GM12878 (cell line): ENCODE measurements around the gene DNAJB14. TPM values are rescaled to one million over a fixed set of nuclear protein-coding genes. Genes with fewer than 3 reads are reported as not detected.

Experiments used
- ATAC-seq: fragments of 200-7000 bp; cut with Tn5 transposase; 3 replicates; pipeline ENCODE4 v1.9.1; 2020; ENCODE audit warnings: mild to moderate bottlenecking, moderate library complexity
- BruUV-seq: library from RNA; stranded (reverse); fragments of 400-500 nt; replicated peaks from 2 replicates; lab custom pipeline; 2021; lab: Mats Ljungman, UMichigan
- CTCF ChIA-PET: fragments of 300-600 bp; sonication (Branson Sonifier 250); formaldehyde crosslinking; extraction: SDS; loops from one replicate; lab custom pipeline; 2021; ENCODE audit warnings: inconsistent platforms; lab: Yijun Ruan, JAX
- POLR2A ChIA-PET: fragments of 350-600 bp; formaldehyde crosslinking; extraction: SDS; loops from one replicate; lab custom pipeline; 2021; ENCODE audit warnings: inconsistent platforms; lab: Charles Lee
- RAD21 ChIA-PET: fragments of 300-600 bp; sonication (Branson Sonifier 250); formaldehyde crosslinking; loops from one replicate; lab custom pipeline; 2023; ENCODE audit warnings: antibody characterized with exemption; ENCODE audit not compliant: unreplicated experiment; lab: Charles Lee
- SMC1A ChIA-PET: fragments of 300-600 bp; sonication (Branson Sonifier 250); formaldehyde crosslinking; loops from one replicate; lab custom pipeline; 2023; ENCODE audit not compliant: unreplicated experiment, uncharacterized antibody; lab: Charles Lee
- DNase-seq: peaks from one replicate; pipeline ENCODE4 v3.0.0-alpha.2; 2011; ENCODE audit warnings: low read depth, low spot score
- FAIRE-seq: peaks from 3 replicates; lab custom pipeline; 2011; peaks lifted over from hg19 to GRCh38; lab: Jason Lieb, UNC
- H2AFZ ChIP-seq: 2 replicates; pipeline ENCODE4 v1.6.0; 2011; ENCODE audit warnings: low read depth, low read length, control low read depth; ENCODE audit not compliant: control insufficient read depth
- H3K27ac ChIP-seq: 2 replicates; pipeline ENCODE4 v1.5.1; 2011; ENCODE audit warnings: control low read depth; ENCODE audit not compliant: control insufficient read depth, insufficient read depth
- H3K27me3 ChIP-seq, 2 experiments: replicated peaks in 1 of 2; 2 replicates each; pipeline versions ENCODE4 v1.6.0 to v1.6.1; 2011; ENCODE audit warnings: low read length in 1 of 2; ENCODE audit not compliant: control insufficient read depth in 2 of 2, insufficient read depth in 2 of 2
- H3K36me3 ChIP-seq, 2 experiments: 2 replicates each; pipeline ENCODE4 v1.5.1; 2011; ENCODE audit warnings: low read length in 1 of 2; ENCODE audit not compliant: control insufficient read depth in 2 of 2, insufficient read depth in 2 of 2
- H3K4me1 ChIP-seq: 2 replicates; pipeline ENCODE4 v1.6.1; 2011; ENCODE audit warnings: mild to moderate bottlenecking, low read length, moderate library complexity, mixed read lengths; ENCODE audit not compliant: control insufficient read depth, insufficient read depth
- H3K4me2 ChIP-seq: 2 replicates; pipeline ENCODE4 v1.6.0; 2011; ENCODE audit warnings: control low read depth; ENCODE audit not compliant: control insufficient read depth, insufficient read depth
- H3K4me3 ChIP-seq: fragments of 200-600 bp; sonication (generic); 2 replicates; pipeline ENCODE4 v1.5.1; 2016
- H3K79me2 ChIP-seq: 2 replicates; pipeline ENCODE4 v1.6.0; 2011; ENCODE audit warnings: low read length; ENCODE audit not compliant: control insufficient read depth, insufficient read depth
- H3K9ac ChIP-seq: 2 replicates; pipeline ENCODE4 v1.8.0; 2011; ENCODE audit warnings: low read length, control low read depth, mixed read lengths; ENCODE audit not compliant: control insufficient read depth, insufficient read depth
- H3K9me3 ChIP-seq: replicated peaks from 3 replicates; pipeline ENCODE4 v1.5.1; 2011; ENCODE audit warnings: mild to moderate bottlenecking, low read length; ENCODE audit not compliant: control insufficient read depth, insufficient read depth
- H4K20me1 ChIP-seq: 2 replicates; pipeline ENCODE4 v1.6.0; 2011; ENCODE audit not compliant: control insufficient read depth, insufficient read depth
- CBX3 ChIP-seq: fragments of 200-600 bp; sonication (generic); IDR thresholded peaks from 2 replicates; pipeline ENCODE4 v1.6.1; 2016; ENCODE audit warnings: low read depth, borderline replicate concordance
- CHD1 ChIP-seq: IDR thresholded peaks from 2 replicates; pipeline ENCODE4 v1.6.1; 2012; ENCODE audit warnings: low read depth, low read length, improper control_type of control experiment
- FOS ChIP-seq: IDR thresholded peaks from 3 replicates; pipeline ENCODE4 v1.6.1; 2011; ENCODE audit warnings: borderline replicate concordance; ENCODE audit not compliant: insufficient read length; ENCODE audit errors: extremely low read depth
- GATAD2B ChIP-seq: fragments of 450-650 bp; conservative IDR thresholded peaks from 2 replicates; pipeline ENCODE4 v1.6.1; 2017; ENCODE audit warnings: low read depth, mild to moderate bottlenecking, moderate library complexity
- IKZF2 ChIP-seq, 2 experiments: fragments of 450-650 bp; IDR thresholded peaks; 2 replicates each; pipeline ENCODE4 v1.6.1; 2017; ENCODE audit warnings: mild to moderate bottlenecking in 2 of 2, moderate library complexity in 2 of 2
- JUNB ChIP-seq: IDR thresholded peaks from 2 replicates; pipeline ENCODE4 v1.6.1; 2016; ENCODE audit warnings: antibody characterized with exemption, mild to moderate bottlenecking
- JUND ChIP-seq: IDR thresholded peaks from 2 replicates; pipeline ENCODE4 v1.6.1; 2012; ENCODE audit warnings: low read depth, mild to moderate bottlenecking, low read length, improper control_type of control experiment, moderate library complexity
- KAT2A ChIP-seq: conservative IDR thresholded peaks from 2 replicates; pipeline ENCODE4 v1.6.1; 2011; ENCODE audit warnings: low read depth, low read length; ENCODE audit not compliant: control insufficient read depth
- KLF5 ChIP-seq: fragments of 450-650 bp; IDR thresholded peaks from 2 replicates; pipeline ENCODE4 v1.6.1; 2014; ENCODE audit warnings: mild to moderate bottlenecking; ENCODE audit not compliant: partially characterized antibody
- MEF2A ChIP-seq: IDR thresholded peaks from 2 replicates; pipeline ENCODE4 v1.6.1; 2011; ENCODE audit warnings: low read depth, mild to moderate bottlenecking, low read length, moderate library complexity; ENCODE audit not compliant: insufficient read depth
- MTA2 ChIP-seq: fragments of 450-650 bp; IDR thresholded peaks from 2 replicates; pipeline ENCODE4 v1.6.1; 2016; ENCODE audit warnings: low read depth, mild to moderate bottlenecking, moderate library complexity
- PAX5 ChIP-seq: IDR thresholded peaks from 2 replicates; pipeline ENCODE4 v1.6.1; 2011; ENCODE audit warnings: low read depth, low read length, borderline replicate concordance
- PAX8 ChIP-seq: fragments of 450-650 bp; IDR thresholded peaks from 2 replicates; pipeline ENCODE4 v1.6.1; 2017; ENCODE audit warnings: mild to moderate bottlenecking, moderate library complexity
- TCF3 ChIP-seq: IDR thresholded peaks from 2 replicates; pipeline ENCODE4 v1.6.1; 2012; ENCODE audit warnings: low read depth, mild to moderate bottlenecking, low read length, borderline replicate concordance; ENCODE audit not compliant: insufficient read depth
- ZNF217 ChIP-seq: fragments of 450-650 bp; IDR thresholded peaks from 2 replicates; pipeline ENCODE4 v1.6.1; 2017; ENCODE audit warnings: antibody characterized with exemption, mild to moderate bottlenecking
- WGBS: methylation state at CpG from one replicate; pipeline ENCODE4 v1.1.6; 2016; ENCODE audit warnings: low lambda C conversion rate; ENCODE audit not compliant: insufficient replicate concordance, insufficient coverage; ENCODE audit errors: missing lambda C conversion rate; 5-methylcytosine and 5-hydroxymethylcytosine counted together
- in situ Hi-C: fragments of 300-500 bp; cut with MboI; formaldehyde crosslinking; loops from 9 replicates; pipeline ENCODE4 v1.14.3; 2018; ENCODE audit warnings: mixed read lengths
- intact Hi-C: fragments of 100-400 bp; cut with micrococcal nuclease; formaldehyde crosslinking; loops from one replicate; pipeline ENCODE4 v1.14.2; 2022; ENCODE audit not compliant: unreplicated experiment
- polyA plus RNA-seq, 11 experiments: library from polyadenylated mRNA; depleted of rRNA in 4 of 11; unstranded in 6 of 11; stranded (reverse) in 5 of 11; fragments of >200 nt; fragmentation: Nextera tagmentation in 4 of 11; fragmentation: Illumina TruSeq in 1 of 11; extraction: Ambion mirVana in 4 of 11; extraction: Trizol in 1 of 11; gene quantifications; 1 replicate in 1 of 11; 2 replicates in 10 of 11; pipeline versions ENCODE4 v1.2.1 to v1.2.3, GENCODE V29; 2011 to 2016; ENCODE audit warnings: inconsistent platforms in 2 of 11, missing spikeins in 2 of 11, low read depth in 1 of 11
- total RNA-seq, 4 experiments: library from RNA; depleted of rRNA in 3 of 4; stranded (reverse); fragments of >200 nt in 3 of 4; fragmentation: Illumina TruSeq in 1 of 4; extraction: Trizol in 1 of 4; gene quantifications; 2 replicates each; pipeline versions ENCODE4 v1.2.1 to v1.2.3, GENCODE V29; 2013 to 2021
- TF ChIP-seq, protein P1 (sequence below): fragments of 450-650 bp; formaldehyde crosslinking; IDR thresholded peaks from 2 replicates; pipeline ENCODE4 v1.4.0; 2020; ENCODE audit warnings: mild to moderate bottlenecking, moderate library complexity

The DNAJB14 gene
- total and polyA plus RNA-seq, 10 of the 15 experiments (the other 5 are each of a cell fraction or from before 2014, with no cell fraction given), result 9.5 to 49.2 (median 27.8) TPM

DNA sequence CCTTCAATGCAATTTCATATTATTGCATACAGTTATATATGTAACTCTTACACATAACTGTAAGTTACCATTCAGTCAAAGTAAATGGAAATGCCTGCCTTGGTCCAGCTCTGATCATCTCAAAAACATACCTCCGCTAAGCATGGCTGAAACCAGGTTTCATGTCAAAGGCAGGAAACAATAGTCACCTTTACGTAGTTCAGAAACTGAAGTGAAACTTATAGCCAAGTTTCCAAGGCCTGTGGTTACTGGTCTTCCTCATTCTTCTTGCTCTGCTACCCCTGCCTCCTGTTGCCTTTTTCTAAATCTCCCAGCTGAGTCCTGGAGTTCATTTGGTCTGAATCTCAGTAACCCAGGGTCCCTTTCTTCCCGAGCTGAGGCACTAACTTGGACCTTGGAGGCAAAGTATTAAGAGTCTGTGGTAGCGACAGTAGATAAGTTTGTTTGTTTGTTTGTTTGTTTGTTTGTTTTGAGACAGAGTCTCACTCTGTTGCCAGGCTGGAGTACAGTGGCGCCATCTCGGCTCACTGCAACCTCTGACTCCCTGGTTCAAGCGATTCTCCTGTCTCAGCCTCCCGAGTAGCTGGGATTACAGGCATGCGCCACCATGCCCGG lies 98.9 kb downstream of the DNAJB14 start:
- Histone ChIP-seq H4K20me1 (no peaks in the 10 kb centered on the region), H3K4me1 (peaks cover 63% of the 10 kb centered on the region), H3K9ac (peak overlapping the region; percentile 42), H2AFZ (no peak overlapping the region; the same call in 1 of the 2 replicates), H3K27me3 (no peaks in the 10 kb centered on the region), H3K79me2 (peaks cover 6% of the 10 kb centered on the region), H3K36me3 (peaks cover 1 to 20% of the 10 kb centered on the region in 2 experiments; a peak in 2 of 4 replicates), H3K4me2 (peak overlapping the region; percentile 81), H3K27ac (peak overlapping the region; percentile 94), H3K9me3 (no peaks in the 10 kb centered on the region), H3K4me3 (peak overlapping the region; percentile 48; the same call in 1 of the 2 replicates)
- ChIA-PET SMC1A (interaction anchor here (0.8 to 5.6 kb wide), 14 partner anchors 9 to 100 kb away, joined by 3 to 68 read pairs (median 10); partner anchors contain the start of genes DAPP1 and DNAJB14), POLR2A (interaction anchor here (0.6 to 3.3 kb wide), 6 partner anchors 14 to 47 kb away, joined by 3 to 29 read pairs (median 6); partner anchors contain the start of genes DAPP1 and LAMTOR3), CTCF (interaction anchor here (1.0 to 4.9 kb wide), 9 partner anchors 17 to 101 kb away, joined by 3 to 43 read pairs (median 8); partner anchors contain the start of gene DAPP1), RAD21 (interaction anchor here (0.8 to 4.0 kb wide), 7 partner anchors 20 to 101 kb away, joined by 3 to 45 read pairs (median 9); partner anchors contain the start of genes DAPP1 and LAMTOR3)
- 14% methylated on average over 10 of the region's 10 CpGs for WGBS
- FAIRE-seq, result peak; percentile 84
- ATAC-seq, result peak; percentile 61
- intact Hi-C loops (no loop called here), in situ Hi-C loops (loop anchor here (25.0 kb wide), 1 partner anchor 1165 kb away; no protein-coding TSS in a partner anchor)
- peak; percentile 87 for DNase-seq
- BruUV-seq, result no TSS peak
- no peak for TF ChIP-seq CBX3
- TF ChIP-seq MTA2, result peak; percentile 96
- peak; percentile 100 for TF ChIP-seq IKZF2 (IDR thresholded peaks at IDR 0.05)
- TF ChIP-seq MEF2A, result no peak; the same call in 1 of the 2 replicates
- TF ChIP-seq ZNF217, result peak; percentile 80
- no peak for TF ChIP-seq JUND
- TF ChIP-seq PAX8, result no peak
- peak; percentile 84 for TF ChIP-seq GATAD2B
- no peak for TF ChIP-seq FOS
- peak; percentile 98 for TF ChIP-seq PAX5
- no peak for TF ChIP-seq CHD1
- TF ChIP-seq JUNB, result peak; percentile 74
- TF ChIP-seq, protein P1, sequence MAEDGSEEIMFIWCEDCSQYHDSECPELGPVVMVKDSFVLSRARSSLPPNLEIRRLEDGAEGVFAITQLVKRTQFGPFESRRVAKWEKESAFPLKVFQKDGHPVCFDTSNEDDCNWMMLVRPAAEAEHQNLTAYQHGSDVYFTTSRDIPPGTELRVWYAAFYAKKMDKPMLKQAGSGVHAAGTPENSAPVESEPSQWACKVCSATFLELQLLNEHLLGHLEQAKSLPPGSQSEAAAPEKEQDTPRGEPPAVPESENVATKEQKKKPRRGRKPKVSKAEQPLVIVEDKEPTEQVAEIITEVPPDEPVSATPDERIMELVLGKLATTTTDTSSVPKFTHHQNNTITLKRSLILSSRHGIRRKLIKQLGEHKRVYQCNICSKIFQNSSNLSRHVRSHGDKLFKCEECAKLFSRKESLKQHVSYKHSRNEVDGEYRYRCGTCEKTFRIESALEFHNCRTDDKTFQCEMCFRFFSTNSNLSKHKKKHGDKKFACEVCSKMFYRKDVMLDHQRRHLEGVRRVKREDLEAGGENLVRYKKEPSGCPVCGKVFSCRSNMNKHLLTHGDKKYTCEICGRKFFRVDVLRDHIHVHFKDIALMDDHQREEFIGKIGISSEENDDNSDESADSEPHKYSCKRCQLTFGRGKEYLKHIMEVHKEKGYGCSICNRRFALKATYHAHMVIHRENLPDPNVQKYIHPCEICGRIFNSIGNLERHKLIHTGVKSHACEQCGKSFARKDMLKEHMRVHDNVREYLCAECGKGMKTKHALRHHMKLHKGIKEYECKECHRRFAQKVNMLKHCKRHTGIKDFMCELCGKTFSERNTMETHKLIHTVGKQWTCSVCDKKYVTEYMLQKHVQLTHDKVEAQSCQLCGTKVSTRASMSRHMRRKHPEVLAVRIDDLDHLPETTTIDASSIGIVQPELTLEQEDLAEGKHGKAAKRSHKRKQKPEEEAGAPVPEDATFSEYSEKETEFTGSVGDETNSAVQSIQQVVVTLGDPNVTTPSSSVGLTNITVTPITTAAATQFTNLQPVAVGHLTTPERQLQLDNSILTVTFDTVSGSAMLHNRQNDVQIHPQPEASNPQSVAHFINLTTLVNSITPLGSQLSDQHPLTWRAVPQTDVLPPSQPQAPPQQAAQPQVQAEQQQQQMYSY (CRISPR knock-in tag), result no peak
- TF ChIP-seq KAT2A, result no peak
- TF ChIP-seq TCF3, result peak; percentile 94
- TF ChIP-seq KLF5, result no peak
